A172 (cell line): ENCODE results near the gene RAB37. TPM values are rescaled to one million over a fixed set of nuclear protein-coding genes. Genes with fewer than 3 reads are reported as not detected.
A peak's percentile ranks its signal among the peaks of the same experiment; 100 is the strongest.

Source experiments
- DNase-seq: peaks from one replicate; pipeline ENCODE4 v3.0.0-alpha.2; 2015; ENCODE audit warnings: low spot score
- total RNA-seq: library from RNA; depleted of rRNA; stranded (reverse); fragments of >200 nt; shearing (Covaris generic); gene quantifications from 2 replicates; pipeline ENCODE4 v1.2.3, GENCODE V29; 2014

Gene RAB37
- total RNA-seq, 1 experiment from 2014 or later = not detected

GRCh38 chr17:74728033-74728701 is 8.9 kb upstream of the RAB37 start:
- no peak for DNase-seq

GRCh38 chr17:74728702-74729075 is 8.4 kb upstream of the RAB37 start:
- no peak for DNase-seq

- no peak for DNase-seq
These were observed 7.7 kb upstream of the RAB37 start for GRCh38 chr17:74729368-74729767.

DNA sequence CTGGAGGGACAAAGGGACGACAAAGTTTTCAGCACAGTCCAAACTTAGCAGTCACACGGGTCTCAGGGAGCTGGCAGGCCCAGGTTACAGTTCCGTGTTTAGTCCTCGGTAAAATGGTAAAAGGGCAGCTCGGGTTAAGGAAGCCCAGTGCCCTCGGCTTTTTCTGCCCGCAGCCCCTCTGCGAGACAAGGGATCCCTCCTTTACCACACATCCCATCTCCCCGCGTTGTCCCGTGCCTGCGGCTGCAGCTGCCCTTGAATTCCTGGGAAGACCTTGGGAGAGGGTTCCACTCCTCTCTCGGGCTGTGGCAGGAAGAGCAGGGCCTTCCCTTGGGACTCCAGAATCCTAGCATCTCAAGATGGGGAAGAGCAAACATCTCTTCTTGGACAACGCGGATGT is 7.2 kb upstream of the RAB37 start:
- DNase-seq = no peak

- DNase-seq = peak; percentile 43
These were observed 6.3 kb upstream of the RAB37 start for GRCh38 chr17:74730491-74731346.

GRCh38 chr17:74731347-74731605 is 5.8 kb upstream of the RAB37 start:
- DNase-seq = no peak

GRCh38 chr17:74732042-74732867 is 4.8 kb upstream of the RAB37 start:
- no peak for DNase-seq

DNA sequence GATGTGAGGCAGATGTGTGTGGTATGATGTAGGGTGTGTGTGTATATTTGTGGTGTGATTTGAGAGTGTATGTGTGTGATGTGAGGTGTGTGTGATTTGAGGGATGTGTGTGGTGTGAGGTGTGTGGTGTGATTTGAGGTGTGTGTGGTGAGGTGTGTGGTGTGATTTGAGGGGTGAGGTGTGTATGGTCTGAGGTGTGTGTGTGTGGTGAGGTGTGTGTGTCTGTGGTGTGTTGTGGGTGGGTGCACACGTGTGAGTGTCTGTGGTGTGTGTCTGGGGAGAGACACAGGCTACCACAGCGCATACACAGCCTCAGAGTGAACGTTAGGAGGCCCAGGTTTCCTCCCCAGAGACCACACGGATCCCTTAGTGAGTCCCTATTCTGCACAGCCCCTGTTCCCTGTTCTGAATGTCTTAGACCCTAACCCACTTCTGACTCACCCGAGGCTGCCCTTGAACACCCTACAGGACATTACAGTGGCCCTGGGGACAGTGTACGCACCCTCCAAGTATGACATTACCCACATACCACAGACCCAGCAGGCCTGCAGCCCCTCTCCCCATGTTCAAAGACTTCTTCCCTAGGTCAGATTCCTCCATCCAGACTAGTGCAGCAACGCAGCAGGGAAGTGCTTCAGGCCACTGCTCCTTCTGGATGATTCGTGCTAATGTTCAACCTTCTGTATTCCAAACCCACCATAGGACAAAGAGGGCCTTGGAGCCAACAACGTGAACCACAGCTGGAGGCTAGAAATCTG is 3.5 kb upstream of the RAB37 start:
- DNase-seq = no peak

- no peak for DNase-seq
These were observed 2.8 kb upstream of the RAB37 start for GRCh38 chr17:74734256-74734655.

- DNase-seq = no peak
These were observed 419 bp downstream of the RAB37 start for GRCh38 chr17:74737299-74738050.

DNA sequence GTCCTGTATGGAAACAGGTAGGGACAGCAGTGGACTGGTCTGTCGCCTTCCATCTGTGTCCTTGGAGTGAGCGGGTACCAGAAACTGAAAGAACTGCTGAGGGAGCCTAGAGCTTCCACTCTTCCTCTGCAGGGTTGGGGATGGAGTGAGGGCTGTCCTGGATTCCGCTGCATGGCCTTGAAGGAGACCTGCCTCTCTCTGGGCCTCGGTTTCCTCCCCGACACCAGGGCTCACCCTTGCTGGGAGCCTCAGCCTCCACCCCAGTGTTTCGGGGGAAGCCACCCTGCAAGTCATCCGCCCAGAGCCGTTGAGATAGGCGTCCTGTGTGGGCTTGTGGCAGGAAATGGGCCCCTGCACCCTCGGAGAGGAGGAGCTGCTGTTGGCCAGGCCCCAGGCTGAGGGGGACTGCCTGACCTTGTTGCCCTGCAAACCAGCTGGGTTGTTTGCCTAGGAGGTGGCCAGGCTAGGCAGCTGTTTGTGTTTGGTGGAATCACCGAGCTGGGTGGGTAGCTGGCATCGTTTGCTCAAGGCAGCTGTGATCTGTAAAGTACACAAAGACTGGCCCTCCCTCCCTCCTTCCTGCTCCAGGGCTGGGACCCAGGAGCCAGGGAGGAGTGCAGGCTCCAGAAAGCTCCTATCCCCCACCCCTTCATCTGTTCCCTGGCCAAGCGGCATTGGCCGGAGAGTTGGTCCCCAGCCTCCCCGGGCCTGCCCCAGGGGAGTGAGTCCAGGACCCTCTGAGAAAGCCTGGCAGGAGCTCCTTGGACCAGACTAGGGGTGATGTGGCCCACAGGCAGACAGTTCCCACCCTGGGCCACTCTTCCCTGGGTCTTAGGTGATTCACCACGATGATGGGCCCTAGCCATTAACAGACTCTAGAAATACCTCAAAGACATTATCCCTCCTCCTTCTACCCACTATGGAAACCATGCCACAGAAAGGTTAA is 1.3 kb downstream of the RAB37 start:
- no peak for DNase-seq

GRCh38 chr17:74739227-74739831 is 2.3 kb downstream of the RAB37 start:
- no peak for DNase-seq

GRCh38 chr17:74740173-74740572 is 3.1 kb downstream of the RAB37 start:
- DNase-seq = no peak

DNA sequence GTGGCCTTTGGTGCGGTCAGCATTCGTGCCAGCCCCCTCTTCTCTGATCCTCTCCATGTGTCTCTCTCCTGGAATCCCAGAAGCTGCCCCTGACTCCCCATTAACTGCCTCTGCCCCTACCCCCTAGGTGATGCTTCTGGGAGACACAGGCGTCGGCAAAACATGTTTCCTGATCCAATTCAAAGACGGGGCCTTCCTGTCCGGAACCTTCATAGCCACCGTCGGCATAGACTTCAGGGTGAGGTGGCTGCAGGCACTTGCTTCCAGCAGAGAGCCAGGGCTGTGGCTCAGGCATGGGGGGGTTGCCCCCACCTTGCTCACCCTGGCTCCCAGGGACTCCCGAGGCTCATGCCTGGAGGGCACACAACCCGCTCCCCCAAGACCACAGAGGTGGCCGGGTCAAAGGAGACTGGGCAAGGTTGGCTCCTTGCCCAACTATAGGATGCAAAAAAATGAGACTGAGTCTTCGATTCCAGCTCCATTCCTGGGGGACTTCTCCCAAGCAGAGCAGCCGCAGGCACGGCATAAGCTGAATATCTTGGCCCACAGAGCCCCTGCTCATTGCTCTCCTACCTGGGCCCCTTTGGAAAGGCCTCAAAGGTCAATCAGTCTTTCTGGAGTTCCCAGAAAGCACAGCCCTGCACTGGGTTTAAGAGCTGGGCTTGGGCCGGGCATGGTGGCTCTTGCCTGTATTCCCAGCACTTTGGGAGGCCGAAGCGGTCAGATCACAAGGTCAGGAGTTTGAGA is 3.8 kb downstream of the RAB37 start:
- DNase-seq = no peak

DNA sequence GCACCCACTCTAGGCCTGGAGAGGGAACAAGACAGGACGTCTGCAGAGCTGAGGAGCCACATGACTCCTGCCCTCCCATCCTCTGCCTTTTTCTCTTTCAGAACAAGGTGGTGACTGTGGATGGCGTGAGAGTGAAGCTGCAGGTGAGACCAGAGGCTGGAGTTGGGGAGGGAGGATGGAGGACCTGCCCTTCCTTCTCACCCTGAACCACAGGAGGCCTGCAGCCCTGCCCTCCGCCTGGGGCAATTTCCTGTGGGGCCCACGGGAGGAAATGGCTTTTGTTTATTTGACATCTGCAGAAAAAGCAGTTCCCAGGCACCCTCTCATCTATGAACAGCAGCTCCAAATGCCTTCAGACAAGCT is 5.1 kb downstream of the RAB37 start:
- peak; percentile 38 for DNase-seq

DNA sequence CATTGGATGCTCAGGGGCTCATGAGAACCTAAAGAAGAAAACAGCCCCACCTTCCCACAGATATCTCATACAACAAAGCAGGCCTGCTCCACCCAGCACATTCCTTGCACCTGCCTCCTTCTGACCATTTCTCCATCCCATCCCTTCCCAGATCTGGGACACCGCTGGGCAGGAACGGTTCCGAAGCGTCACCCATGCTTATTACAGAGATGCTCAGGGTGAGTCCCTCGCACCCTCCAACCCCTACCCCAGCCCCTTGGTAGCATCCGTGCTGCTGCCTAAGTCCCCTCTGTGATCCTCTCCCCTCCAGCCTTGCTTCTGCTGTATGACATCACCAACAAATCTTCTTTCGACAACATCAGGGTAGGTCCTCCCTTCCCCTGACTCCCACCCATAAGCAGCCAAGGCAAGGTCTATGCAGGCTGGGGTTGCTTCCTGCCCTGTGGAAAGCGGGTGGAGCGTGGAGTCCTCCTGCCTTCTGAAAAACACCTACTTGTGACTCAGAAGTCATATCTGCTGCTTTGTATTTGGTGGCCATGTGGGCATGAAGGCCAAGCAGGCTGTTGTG is 6.0 kb downstream of the RAB37 start:
- DNase-seq = no peak

DNA sequence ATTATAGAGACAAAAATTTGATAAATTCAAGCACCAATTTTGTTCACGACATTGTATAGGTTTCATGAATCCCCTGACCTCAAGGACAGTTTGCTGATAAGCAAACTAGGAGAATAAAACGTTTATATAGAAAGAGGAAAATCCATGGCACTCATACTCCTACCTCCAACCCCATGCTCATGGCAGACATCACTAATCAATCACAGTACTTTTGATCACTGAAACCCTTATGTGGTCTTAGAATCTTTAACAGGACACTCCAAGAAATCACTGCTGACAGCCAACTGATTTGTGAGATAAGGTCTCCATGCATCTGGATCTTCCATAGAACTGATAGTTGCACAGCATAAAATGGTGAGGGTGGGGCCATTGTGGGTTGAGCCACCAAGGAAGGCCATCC is 6.7 kb downstream of the RAB37 start:
- DNase-seq = no peak

GRCh38 chr17:74744349-74744713 is 7.3 kb downstream of the RAB37 start:
- DNase-seq = no peak
